Jurkat, Clone E6-1 (cell line): ENCODE results near the gene ADPGK. TPM values are rescaled to one million over a fixed set of nuclear protein-coding genes. Genes with fewer than 3 reads are reported as not detected.
"Not testable (repeated sequence)": the region's sequence is repeated elsewhere in the genome, so short reads cannot be mapped to it uniquely, and the experiment has no call there.

ENCODE experiments used
- DNase-seq: peaks from one replicate; pipeline ENCODE4 v3.0.0-alpha.2; 2011; ENCODE audit warnings: low read depth, low spot score
- H3K4me3 ChIP-seq: 2 replicates; pipeline ENCODE4 v1.5.1; 2011; ENCODE audit warnings: mild to moderate bottlenecking, low read length, control low read depth, moderate library complexity
- polyA plus RNA-seq: library from polyadenylated mRNA; unstranded; fragments of >200 nt; gene quantifications from one replicate; pipeline ENCODE4 v1.2.1, GENCODE V29; 2012; ENCODE audit warnings: missing spikeins; ENCODE audit not compliant: insufficient read length, insufficient read depth

Gene ADPGK
- 39.2 TPM for polyA plus RNA-seq

DNA sequence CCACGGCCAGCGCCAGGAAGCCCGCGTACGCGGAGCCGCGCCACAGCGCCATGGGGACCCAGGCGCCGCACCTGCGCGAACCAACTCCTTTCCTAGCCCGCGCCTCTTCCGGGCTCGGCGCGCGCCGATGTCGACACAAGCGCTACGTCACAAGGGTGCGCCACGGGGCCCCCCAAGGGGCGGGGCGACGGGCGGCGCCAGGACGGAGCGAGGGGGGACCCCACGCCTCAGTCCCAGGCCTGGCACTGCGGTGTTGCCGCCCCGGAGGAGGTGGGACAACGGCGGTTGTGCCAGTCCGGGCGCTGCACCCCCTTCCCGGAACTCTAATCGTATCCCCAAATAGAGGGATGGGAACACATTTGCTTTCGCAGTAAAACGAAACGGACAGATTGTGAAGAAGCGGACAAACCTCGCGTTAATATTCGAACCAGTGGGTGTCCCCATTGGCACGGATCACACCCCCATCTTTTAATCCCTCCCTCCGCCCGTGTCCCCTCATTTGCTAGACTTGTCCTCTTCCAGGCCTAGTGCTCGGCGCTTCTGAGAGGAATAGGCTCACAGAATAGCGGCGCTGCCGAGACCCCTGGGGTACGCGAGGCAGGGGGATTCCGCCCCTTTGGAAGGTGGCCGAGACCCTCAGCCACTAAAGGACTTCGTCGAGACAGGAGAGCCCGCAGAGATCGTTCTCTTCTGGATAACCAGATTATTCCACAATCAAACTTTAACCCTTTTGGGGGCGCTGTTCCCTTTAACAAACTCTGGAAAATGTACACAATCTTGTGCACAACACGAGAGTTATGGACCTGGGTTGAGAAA, at the start of gene ADPGK:
Gene ADPGK (minus strand): TSS at position 119 of the 816 bp plus-strand sequence. CDS start 67 bp downstream, at position 52.
- DNase-seq = peak; percentile 90
- H3K4me3 ChIP-seq = peak within 1 kb of the TSS; percentile 79

DNA sequence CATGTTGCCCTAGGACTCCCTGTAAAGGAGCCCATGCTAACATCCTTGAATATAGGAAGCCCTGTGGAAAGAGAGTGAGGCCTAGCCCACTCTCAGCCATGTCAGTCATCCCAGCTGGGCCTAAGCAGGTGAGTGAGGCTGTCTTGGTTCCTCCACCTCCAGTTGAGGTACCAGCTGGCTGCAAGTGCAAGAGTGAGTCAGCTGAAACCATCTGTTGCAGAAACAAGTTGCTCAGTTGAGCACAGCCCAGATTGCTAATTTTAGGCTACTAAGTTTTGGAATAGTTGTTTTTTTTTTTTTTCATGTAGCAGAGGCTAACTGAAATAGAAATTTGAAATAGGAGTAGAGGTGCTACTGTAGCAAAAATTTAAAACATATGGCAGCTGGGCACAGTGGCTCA, 43.7 kb upstream of the ADPGK start:
- no peak overlapping the region for H3K4me3 ChIP-seq
- DNase-seq = no peak

DNA sequence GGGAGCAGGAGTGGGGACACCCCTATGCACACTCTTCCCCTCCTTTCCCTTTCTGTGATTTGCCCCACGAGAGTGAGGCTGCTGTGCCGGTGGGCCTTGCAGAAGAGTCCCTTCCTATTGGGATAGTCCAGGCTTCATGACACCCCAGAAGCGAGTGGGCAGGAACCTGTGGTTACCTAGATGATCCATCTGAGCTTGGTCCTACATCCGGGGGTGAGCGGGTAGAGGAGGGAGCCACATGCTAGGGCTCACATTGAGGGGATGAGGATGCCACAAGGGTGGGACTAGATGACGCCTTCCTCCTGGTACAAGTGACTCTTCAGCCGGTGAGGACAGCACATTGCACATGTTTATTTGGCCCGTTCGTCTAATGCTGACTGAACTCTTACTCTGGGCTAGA, 43.1 kb upstream of the ADPGK start:
- no peak for DNase-seq
- no peak overlapping the region for H3K4me3 ChIP-seq

DNA sequence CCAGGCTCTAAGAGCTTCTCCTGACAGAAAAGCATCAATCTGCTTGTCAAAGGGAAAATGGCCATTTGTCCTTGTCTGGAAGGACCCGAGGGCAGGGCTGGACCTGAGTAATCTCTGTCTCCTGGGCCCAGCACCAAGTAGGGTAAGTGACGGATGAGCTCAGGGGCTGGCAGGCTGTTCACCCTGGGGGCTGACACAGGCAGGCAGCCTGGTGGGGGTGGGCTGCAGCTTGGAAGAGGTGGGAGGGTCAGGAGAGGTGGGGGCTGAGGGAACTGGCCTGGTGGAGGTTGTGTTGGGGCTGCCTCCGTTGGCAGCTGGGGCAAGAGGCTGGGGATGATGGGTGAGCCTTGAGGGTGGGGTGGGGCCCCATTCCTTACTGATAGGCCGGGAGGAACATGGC, 42.3 kb upstream of the ADPGK start:
- H3K4me3 ChIP-seq = no peak overlapping the region
- no peak for DNase-seq

DNA sequence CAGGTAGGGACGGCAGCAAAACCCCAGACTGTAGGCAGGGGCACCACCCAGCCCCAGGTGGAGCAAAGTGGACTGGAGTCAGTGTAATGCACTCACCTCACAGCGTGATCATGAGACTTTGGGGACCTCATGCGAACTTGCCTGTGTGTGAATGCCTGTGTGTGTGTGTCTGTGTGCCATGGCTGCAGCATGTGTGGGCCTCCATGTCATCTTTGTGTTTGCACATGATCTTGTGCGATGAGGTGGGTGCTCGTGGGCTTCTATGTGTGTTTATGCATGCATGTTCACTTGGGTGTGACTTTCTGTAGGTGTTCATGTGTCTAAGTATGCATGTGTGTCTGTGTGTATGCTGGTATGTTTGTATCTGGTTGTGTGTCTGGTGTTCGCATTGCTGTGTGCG, 41.2 kb upstream of the ADPGK start:
- no peak overlapping the region for H3K4me3 ChIP-seq
- DNase-seq = no peak

DNA sequence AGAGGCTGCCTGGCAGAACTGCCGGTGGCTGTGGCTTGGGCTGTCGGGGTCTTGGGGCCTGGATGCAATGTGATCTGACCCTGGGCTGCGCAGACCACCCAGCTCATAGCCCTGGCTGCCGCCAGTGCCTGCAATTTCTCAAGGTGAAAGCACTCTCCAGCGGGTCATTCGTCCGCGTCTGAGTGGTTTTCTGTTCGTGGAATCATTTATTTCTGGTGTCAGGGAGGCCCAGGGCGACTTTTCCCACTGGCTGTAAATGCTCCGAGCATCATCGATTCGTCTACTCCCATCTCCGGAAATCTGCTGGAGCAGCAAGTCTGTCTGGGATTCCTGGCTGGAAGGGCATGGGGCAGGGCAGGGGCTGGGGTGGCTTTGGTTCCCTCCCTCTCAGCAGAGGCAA, 40.6 kb upstream of the ADPGK start:
- H3K4me3 ChIP-seq = no peak overlapping the region
- DNase-seq = no peak

DNA sequence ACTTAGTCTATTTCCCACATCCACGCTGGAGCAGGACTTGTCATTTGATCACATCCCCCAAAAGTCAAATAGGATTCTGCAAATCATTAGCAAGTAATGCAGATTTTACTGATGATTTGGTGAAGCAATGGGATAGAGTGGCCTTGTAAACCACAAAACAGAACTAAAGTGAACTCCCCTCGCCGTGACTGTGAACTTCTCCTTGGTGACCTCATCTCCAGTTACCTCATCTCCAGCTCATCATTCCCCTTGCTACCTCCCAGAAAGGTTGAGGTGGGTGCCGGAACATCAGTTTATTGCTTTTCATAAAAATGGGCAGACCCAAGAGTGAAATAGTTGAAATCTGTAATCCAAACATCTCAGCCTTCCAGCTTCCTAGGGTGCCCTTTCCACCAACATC, 36.7 kb upstream of the ADPGK start:
- H3K4me3 ChIP-seq = no peak overlapping the region
- no peak for DNase-seq

DNA sequence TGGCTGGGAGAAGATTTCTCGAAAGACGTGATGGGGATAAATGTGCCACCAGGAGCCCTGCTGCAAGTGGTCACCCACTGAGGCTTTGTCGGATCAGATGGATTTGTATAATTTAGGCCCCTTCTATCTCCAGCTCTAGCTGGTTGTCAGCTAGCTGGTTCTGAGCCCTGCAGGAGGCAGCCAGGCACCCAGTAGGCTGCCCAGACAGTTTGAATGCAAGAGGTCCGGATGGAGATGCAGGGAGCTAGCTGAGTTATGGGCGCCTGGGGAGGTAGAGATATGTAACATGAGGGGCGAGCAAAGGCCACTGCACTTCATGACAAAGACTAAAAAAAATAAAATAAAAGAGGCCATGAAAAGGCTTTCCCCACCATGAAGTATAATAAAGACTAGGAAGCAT, 35.1 kb upstream of the ADPGK start:
- DNase-seq = no peak
- no peak overlapping the region for H3K4me3 ChIP-seq

DNA sequence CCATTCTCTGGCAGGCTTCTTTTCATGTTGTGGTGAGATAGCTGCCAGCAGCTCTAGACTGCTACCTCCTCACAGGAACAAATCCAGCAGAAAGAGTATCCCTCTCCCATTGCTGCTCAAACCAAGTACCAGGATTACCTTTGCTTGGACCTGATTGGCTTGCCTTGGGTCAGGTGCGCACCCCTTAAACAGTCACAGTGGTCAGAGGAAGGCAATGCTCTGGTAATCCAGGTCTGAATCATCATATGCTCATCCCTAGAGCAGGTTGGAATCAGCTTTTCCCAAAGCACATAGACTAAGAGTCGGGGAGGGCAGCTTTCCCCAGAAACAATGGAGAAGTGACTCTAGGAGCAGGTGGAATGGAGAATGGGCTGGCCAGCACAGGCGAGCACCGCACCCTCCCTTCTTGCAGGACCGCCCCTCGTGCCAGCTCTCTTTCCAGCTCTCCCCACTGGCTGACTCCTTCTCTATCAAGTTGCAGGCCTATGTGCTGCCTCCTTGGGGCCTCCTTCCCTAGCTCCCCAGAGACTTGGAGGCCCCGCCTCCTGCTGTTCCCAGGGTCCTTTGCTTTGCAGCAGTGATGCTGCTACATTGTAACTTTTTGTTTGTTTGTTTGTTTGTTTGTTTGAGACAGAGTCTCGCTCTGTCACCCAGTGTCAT, 29.9 kb upstream of the ADPGK start:
- DNase-seq = no peak
- H3K4me3 ChIP-seq = no peak overlapping the region

DNA sequence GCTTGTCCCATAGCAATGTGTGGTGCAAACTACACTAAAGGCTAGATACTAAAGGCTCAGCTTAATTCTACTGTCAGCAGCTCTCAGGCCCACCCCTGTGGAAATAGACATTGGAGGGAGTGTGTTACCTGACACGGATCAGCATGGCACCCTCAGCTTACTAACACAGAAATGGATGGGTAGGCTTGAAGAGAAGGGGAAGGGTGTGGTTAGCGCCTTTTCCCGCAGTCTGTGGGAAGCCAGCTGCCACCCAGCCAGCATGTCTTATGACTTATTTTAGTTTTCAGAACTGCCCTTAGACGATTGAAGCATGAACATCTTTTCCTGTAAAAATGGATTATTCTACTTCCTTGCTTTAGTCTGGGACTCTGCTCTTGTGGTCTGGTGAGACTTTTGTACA, 25.8 kb upstream of the ADPGK start:
- DNase-seq = peak; percentile 60
- no peak overlapping the region for H3K4me3 ChIP-seq

DNA sequence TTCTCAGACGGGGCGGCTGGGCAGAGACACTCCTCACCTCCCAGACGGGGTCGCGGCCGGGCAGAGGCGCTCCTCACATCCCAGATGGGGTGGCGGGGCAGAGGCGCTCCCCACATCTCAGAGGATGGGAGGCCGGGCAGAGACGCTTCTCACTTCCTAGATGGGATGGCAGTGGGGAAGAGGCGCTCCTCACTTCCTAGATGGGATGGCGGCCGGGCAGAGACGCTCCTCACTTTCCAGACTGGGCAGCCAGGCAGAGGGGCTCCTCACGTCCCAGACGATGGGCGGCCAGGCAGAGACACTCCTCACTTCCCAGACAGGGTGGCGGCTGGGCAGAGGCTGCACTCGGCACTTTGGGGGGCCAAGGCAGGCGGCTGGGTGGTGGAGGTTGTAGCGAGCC, 23.8 kb upstream of the ADPGK start:
- not testable (repeated sequence) for H3K4me3 ChIP-seq, DNase-seq

DNA sequence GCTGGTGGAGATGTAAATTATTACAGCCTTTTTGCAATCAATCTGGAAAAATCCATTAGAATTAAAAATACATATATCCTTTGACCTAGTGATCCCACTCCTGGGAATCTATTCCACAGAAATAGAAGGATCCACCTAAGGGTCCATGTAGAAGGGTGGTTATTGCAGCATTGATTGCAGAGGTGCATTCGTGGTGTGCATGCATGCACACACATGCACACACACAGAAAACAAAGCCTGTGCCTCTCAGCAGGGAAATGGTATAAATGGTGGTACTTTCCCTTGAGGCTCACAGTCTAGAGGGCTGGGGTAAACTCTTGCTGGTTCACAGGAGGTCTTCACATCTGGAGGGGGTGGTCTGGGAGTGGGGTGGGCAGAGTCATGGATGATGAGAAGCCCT, 19.4 kb upstream of the ADPGK start:
- no peak for DNase-seq
- no peak overlapping the region for H3K4me3 ChIP-seq

DNA sequence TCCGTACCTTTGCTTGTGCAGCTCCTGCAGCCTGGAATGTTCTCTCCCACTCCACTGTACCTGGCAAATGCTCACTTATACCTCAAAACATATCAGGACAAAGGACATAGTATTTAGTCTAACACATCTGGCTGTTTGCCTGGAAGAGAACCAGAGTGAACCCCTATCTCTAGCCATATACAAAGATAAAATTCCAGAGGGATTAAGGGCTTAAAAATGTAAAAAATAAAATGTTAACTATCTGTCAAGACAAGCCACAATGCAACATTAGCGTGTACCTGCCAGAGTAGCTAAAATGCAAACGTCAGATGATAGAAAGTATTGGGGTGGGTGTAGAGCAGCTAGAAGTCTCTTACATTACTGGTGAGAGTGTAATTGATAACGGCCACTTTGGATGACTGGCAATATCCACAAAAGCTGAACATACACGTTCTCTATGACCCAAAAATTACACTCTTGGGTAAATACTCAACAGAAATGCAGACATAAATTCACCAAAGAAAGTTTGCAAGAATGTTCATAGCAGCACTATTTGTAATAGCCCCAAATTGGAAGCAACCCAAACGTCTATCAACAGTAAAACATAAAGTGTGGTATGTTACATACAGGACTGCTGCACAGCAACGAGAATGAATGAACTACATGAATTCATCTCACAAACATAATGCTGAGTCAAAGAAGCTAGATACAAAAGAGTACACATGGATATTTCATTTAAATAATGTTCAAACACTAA, 18.2 kb upstream of the ADPGK start:
- no peak for DNase-seq

DNA sequence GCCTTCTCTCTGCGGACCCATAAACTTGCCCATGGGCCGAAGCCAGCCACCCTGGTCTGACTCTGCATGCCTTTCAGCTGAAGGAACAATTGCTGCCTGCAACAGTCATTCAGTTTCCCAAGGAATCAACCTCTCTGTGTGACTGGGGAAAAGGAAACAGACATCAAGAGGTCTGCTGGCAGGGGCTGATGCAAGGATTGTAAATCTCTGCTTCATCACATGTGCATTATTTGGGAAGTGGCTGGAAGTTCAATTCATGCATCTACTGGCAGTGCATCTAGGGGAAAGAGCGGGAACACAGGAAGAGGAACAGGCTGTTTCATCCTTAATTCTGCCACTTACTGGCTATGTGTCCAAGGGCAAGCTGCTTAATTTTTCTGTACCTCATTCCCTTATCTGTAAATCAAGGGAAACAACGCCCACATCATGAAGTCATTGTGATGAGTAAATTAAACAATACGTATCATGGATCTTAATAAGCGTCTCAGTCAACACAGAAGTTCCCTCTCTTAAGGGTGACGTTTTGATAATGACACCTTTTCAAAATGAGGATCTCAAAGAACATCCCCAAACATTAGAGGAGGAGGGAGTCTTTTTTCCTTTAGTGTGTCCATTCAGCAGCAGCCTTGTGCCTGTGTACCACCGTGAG, 17.4 kb upstream of the ADPGK start:
- DNase-seq = no peak
- no peak overlapping the region for H3K4me3 ChIP-seq

More for the DNA sequence above, 18.2 kb upstream of the ADPGK start:
- H3K4me3 ChIP-seq = no peak overlapping the region

DNA sequence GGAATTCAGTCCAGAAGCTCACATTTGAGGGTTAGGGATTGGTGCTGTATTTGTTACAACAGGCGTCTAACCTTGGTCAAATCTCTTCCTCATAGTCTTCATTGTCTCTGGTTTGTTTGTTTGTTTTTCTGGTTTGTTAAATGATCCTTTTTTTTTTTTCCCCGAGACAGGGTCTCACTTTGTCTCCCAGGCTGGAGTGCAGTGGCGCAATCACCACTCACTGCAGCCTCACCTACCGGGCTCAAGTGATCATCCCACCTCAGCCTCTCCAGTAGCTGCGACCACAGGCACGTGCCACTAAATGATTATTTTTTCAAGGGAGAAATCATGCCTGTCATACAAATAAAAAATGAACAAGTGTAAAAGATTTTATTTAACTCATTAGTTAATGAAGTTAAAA, 14.3 kb upstream of the ADPGK start:
- no peak overlapping the region for H3K4me3 ChIP-seq
- DNase-seq = no peak

DNA sequence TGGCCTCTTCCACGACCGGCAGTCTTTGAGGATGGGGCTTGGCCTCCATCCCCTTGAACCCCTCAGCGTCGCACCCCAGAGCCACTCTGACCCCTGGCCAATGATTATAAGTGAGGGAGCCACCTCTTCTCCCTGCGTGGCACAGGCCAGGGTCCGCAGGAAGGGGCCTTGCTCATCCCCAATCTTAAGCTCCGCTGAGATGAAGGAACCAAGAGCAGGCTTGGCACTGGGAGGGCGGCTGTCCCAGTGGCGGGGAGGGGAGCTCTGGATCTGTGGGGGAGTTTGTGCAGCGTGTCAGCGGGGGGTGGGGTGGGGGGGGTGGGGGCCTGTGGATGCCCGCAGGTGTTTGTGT, 13.8 kb upstream of the ADPGK start:
- DNase-seq = no peak
- H3K4me3 ChIP-seq = peak overlapping the region; percentile 54

DNA sequence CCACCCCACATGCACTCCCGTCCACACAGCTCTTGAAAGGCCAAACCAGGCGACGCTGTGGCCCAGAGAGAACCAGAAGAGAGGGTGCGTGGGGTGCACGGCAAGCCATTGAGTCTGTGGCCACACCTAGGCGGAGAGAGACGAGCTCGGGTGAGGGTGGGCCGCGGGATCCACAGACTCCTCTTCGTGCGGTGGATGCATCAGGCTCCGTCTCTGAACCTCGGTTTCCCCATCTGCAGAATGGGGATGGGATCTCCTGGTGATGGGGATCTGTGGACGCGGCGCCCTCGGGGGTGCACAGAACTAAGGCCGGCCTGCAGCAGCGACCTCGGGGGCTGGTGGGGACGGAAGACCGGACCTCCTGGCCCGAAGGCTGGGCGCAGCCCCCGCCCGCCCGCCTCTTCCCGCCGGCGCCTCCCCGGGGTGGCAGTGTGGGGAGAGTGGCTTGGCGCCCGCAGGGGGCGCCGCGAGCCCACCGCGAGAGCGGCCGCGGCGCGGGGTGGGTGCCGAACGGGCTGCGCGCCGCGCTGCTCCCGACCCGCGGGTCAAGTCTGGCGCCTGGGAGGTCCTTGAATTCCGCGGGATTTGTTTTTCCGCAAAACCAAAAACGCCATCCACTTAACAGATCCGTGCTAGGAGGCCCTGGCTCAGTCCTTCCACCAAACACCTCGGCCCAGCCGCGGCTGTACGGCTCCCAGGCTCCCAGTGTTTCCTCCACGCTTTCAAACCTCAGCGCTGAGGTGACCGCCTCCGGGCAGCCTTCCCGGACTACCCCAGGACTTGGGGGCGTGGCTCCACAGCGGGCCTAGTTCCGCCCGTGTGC, 13.2 kb upstream of the ADPGK start:
- H3K4me3 ChIP-seq = peak overlapping the region; percentile 54
- DNase-seq = no peak

DNA sequence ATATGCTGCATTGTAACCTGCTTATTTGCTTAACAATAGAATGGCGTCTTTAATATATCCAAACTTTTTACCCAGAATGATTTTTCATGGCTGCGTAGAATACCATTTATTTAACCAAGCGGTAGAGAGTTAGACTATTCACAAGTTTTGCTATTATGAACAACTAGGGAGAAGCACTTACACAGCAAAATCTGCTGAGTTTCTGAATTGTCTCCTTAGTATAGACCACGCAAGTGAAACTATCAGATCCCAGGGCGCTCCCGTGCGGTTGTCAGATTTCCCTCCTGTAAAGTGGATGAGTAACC, 12.6 kb upstream of the ADPGK start:
- no peak overlapping the region; the same call in 1 of the 2 replicates for H3K4me3 ChIP-seq
- no peak for DNase-seq
